ENCODE data around the gene ARAP2.

DNA sequence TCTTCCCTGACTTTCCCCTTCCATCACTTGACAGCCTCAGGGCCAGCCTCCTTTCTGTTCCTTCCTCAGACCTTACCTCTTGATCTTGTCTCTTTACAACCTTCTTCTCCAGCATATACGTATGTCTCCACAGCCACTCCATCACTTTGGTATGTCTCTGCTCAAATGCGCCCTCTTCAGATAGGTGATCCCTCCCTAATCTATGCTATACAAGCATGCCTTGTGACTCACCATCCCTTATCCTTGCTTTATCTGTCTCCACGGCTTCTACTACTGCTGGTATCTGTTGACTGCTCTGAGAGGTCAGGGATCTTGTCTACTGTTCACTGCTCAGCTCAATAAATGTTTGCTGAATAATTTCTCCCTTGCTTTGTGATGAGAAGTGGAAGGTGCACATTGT is 9.0 kb downstream of the ARAP2 start:
- TF ChIP-seq EZH2 (IDR thresholded peaks at IDR 0.05; ENCODE audit: borderline replicate concordance, low read depth, low read length), result no peak
- TF ChIP-seq NFYB (IDR thresholded peaks at IDR 0.05; ENCODE audit: extremely low read depth, insufficient read length), result no peak
- TF ChIP-seq, protein P1, sequence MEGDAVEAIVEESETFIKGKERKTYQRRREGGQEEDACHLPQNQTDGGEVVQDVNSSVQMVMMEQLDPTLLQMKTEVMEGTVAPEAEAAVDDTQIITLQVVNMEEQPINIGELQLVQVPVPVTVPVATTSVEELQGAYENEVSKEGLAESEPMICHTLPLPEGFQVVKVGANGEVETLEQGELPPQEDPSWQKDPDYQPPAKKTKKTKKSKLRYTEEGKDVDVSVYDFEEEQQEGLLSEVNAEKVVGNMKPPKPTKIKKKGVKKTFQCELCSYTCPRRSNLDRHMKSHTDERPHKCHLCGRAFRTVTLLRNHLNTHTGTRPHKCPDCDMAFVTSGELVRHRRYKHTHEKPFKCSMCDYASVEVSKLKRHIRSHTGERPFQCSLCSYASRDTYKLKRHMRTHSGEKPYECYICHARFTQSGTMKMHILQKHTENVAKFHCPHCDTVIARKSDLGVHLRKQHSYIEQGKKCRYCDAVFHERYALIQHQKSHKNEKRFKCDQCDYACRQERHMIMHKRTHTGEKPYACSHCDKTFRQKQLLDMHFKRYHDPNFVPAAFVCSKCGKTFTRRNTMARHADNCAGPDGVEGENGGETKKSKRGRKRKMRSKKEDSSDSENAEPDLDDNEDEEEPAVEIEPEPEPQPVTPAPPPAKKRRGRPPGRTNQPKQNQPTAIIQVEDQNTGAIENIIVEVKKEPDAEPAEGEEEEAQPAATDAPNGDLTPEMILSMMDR (IDR thresholded peaks at IDR 0.05 in 2 of 3, conservative IDR thresholded peaks at IDR 0.05 in 1 of 3; ENCODE audit: insufficient read depth in 2 of 3, low read depth in 1 of 3, low read length in 3 of 3), result no peak
- TF ChIP-seq, protein P2, sequence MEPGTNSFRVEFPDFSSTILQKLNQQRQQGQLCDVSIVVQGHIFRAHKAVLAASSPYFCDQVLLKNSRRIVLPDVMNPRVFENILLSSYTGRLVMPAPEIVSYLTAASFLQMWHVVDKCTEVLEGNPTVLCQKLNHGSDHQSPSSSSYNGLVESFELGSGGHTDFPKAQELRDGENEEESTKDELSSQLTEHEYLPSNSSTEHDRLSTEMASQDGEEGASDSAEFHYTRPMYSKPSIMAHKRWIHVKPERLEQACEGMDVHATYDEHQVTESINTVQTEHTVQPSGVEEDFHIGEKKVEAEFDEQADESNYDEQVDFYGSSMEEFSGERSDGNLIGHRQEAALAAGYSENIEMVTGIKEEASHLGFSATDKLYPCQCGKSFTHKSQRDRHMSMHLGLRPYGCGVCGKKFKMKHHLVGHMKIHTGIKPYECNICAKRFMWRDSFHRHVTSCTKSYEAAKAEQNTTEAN (CRISPR knock-in tag; IDR thresholded peaks at IDR 0.05), result no peak
- no peak for TF ChIP-seq CHCHD3 (CRISPR knock-in tag; IDR thresholded peaks at IDR 0.05)
- no peak for TF ChIP-seq FOXK2 (conservative IDR thresholded peaks at IDR 0.05 in 1 of 2, IDR thresholded peaks at IDR 0.05 in 1 of 2; ENCODE audit: low read depth in 2 of 2)
- TF ChIP-seq RFX7 (CRISPR knock-in tag; IDR thresholded peaks at IDR 0.05), result no peak
- TF ChIP-seq SRSF1 (IDR thresholded peaks at IDR 0.05; ENCODE audit: low read depth, low read length), result no peak
- TF ChIP-seq FOXJ3 (CRISPR knock-in tag; IDR thresholded peaks at IDR 0.05), result no peak
